Lung (tissue), 12 donors: ENCODE measurements around the gene LAMC3. TPM values are rescaled to one million over a fixed set of nuclear protein-coding genes. Genes with fewer than 3 reads are reported as not detected.

ENCODE experiments used
- ATAC-seq: fragments of 200-7000 bp; cut with Tn5 transposase; one replicate; pipeline ENCODE4 v1.9.1; 2020; ENCODE audit warnings: moderate number of reproducible peaks; ENCODE audit not compliant: insufficient read depth, low FRiP score
- DNase-seq, 3 donors: peaks; one replicate each; pipeline ENCODE4 v3.0.0-alpha.2; 2013 to 2017
- H3K27ac ChIP-seq, 2 donors: one replicate each; pipeline ENCODE4 v1.5.1; 2013; ENCODE audit warnings: mild to moderate bottlenecking in 2 of 2, moderate library complexity in 2 of 2, control low read depth in 1 of 2, inconsistent platforms in 1 of 2, low read depth in 1 of 2, low read length in 1 of 2
- H3K27me3 ChIP-seq, 3 donors: one replicate each; pipeline ENCODE4 v1.5.1; 2013; ENCODE audit warnings: low read length in 2 of 3; ENCODE audit not compliant: control insufficient read depth in 3 of 3, insufficient read depth in 3 of 3
- H3K36me3 ChIP-seq, 4 donors: one replicate each; pipeline ENCODE4 v1.5.1; 2013; ENCODE audit warnings: low read length in 4 of 4, mild to moderate bottlenecking in 1 of 4, moderate library complexity in 1 of 4; ENCODE audit not compliant: control insufficient read depth in 4 of 4, insufficient read depth in 4 of 4
- H3K4me1 ChIP-seq, 5 donors: one replicate each; pipeline ENCODE4 v1.5.1; 2013; ENCODE audit warnings: low read length in 5 of 5, mild to moderate bottlenecking in 2 of 5, moderate library complexity in 1 of 5; ENCODE audit not compliant: control insufficient read depth in 5 of 5, insufficient read depth in 5 of 5
- H3K4me3 ChIP-seq: one replicate; pipeline ENCODE4 v1.5.1; 2013; ENCODE audit warnings: mild to moderate bottlenecking, control low read depth, moderate library complexity
- H3K9ac ChIP-seq, 2 donors: one replicate each; pipeline ENCODE4 v1.5.1; 2013; ENCODE audit warnings: low read length in 2 of 2, control low read depth in 1 of 2; ENCODE audit not compliant: insufficient read depth in 1 of 2
- H3K9me3 ChIP-seq, 4 donors: one replicate each; pipeline ENCODE4 v1.5.1; 2013; ENCODE audit warnings: low read length in 3 of 4, mild to moderate bottlenecking in 1 of 4, moderate library complexity in 1 of 4; ENCODE audit not compliant: control insufficient read depth in 4 of 4, insufficient read depth in 3 of 4
- CTCF ChIP-seq: IDR thresholded peaks from 2 replicates; pipeline ENCODE4 v1.5.1; 2012; ENCODE audit warnings: mild to moderate bottlenecking; ENCODE audit errors: control extremely low read depth, extremely low read depth
- WGBS, 2 donors: extraction: QIAGEN DNeasy Blood & Tissue Kit; methylation state at CpG; one replicate each; pipeline ENCODE4 v1.1.7; 2013; 5-methylcytosine and 5-hydroxymethylcytosine counted together
- polyA plus RNA-seq, 2 donors: library from polyadenylated mRNA; stranded (reverse); fragments of 200-250 nt; gene quantifications; one replicate each; pipeline ENCODE4 v1.2.1, GENCODE V29; 2013
- total RNA-seq, 2 donors: library from RNA; depleted of rRNA in 1 of 2; stranded (reverse); fragments of >200 nt in 1 of 2; gene quantifications; one replicate each; pipeline ENCODE4 v1.2.1, GENCODE V29; 2014 to 2021
- donor health status: control.
- donor health status: control.
- donor health status: Bipolar disorder and iron deficiency.
- donor health status: healthy.
- donor health status: DM: yes; HTN: yes; CAD: no.

LAMC3 gene
- total and polyA plus RNA-seq, 4 donors = 10.5 to 24.3 (median 14.1) TPM

DNA sequence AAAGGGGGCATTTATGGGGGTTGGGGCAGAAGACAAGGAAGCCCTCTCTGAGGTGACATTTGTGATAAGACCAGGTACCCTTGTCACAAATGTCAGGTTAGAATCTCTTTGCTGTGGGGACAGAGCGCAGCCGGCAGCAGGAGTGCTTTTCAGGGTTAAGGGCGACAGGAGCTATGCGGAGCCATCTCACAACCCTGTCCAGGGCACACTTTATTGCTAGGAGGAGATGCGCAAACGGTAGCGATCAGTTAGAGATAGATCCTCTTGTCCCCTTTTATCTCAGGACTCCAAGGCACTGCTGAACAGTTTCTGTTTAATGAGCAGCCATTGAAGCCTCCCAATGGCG is 438 bp upstream of the LAMC3 start:
- Histone ChIP-seq H3K9me3 (peaks cover 0 to 3% (median 0%) of the 10 kb centered on the region in 4 donors), H3K36me3 (no peaks in the 10 kb centered on the region), H3K4me1 (peaks cover 0 to 19% (median 5%) of the 10 kb centered on the region in 5 donors), H3K27ac (no peak overlapping the region), H3K27me3 (peaks cover 0 to 25% (median 2%) of the 10 kb centered on the region in 3 donors), H3K9ac (no peak overlapping the region), H3K4me3 (no peak overlapping the region)
- ATAC-seq (no peak), DNase-seq (no peak)
- TF ChIP-seq CTCF = no peak
- whole genome bisulfite sequencing, 2 donors = 32 to 48% methylated on average over 8 of the region's 8 CpGs

GRCh38 chr9:131010482-131011273 is 1.7 kb downstream of the LAMC3 start:
- no peak for TF ChIP-seq CTCF
- H3K36me3 ChIP-seq = no peaks in the 10 kb centered on the region
- H3K27ac ChIP-seq = no peak overlapping the region
- DNase-seq (no peak), ATAC-seq (no peak)
- H3K9me3 ChIP-seq = no peaks in the 10 kb centered on the region
- peaks cover 0 to 29% (median 2%) of the 10 kb centered on the region in 3 donors for H3K27me3 ChIP-seq
- H3K4me3 ChIP-seq = no peak overlapping the region
- H3K4me1 ChIP-seq = peaks cover 0 to 19% (median 5%) of the 10 kb centered on the region in 5 donors
- no peak overlapping the region for H3K9ac ChIP-seq
- 61 to 76% methylated on average over 14 of the region's 14 CpGs for WGBS, 2 donors

DNA sequence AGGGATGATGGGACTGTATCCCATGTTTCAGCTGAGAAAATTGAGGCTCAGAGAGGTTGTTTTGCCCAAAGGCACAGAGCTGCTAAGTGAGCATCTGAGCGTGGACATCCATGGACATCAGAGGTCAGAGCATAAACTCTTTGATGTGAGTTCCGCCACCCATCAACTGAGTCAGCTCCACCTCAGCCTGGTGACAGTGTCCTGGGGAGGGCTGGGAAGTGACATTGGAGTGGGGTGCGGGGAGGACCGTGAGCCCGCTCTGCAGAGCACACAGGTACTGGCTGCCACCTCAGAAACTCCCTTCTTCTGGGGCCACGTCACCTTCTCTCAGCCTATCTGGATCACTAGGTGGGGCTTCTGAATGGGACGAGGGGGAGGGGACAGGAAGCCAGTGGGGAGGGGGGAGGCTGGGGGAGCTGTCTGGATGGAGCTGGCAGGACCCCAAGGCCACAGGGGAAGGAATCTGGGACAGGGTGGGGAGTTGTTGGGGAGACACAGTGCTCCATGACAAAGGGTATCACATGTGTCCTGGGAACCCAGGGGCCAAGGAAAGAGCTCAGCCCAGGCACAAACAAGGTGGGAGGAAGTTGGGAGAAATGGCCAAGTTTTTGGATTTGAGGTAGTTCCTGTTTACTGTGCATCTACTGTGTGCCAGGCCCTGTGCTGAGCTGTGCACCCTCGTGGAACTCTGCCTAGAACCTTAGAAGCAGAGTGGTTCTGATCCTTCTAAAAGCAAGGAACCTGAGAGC is 2.5 kb downstream of the LAMC3 start:
- H3K9me3 ChIP-seq = peaks cover 0 to 2% (median 0%) of the 10 kb centered on the region in 4 donors
- no peak overlapping the region for H3K27ac ChIP-seq
- no peaks in the 10 kb centered on the region for H3K36me3 ChIP-seq
- peak in 2 of 3 donors; percentile 19 to 47 for DNase-seq
- H3K9ac ChIP-seq = no peak overlapping the region
- WGBS, 2 donors = 59 to 65% methylated on average over 8 of the region's 8 CpGs
- no peak overlapping the region for H3K4me3 ChIP-seq
- peaks cover 0 to 19% (median 5%) of the 10 kb centered on the region in 5 donors for H3K4me1 ChIP-seq
- ATAC-seq = no peak
- no peak for TF ChIP-seq CTCF
- peaks cover 0 to 31% (median 2%) of the 10 kb centered on the region in 3 donors for H3K27me3 ChIP-seq
